Common myeloid progenitor, CD34-positive (primary cell): ENCODE measurements around the gene WNK2.

Experiments
- CTCF ChIA-PET: fragments of 350-600 bp; sonication (Branson Sonifier 250); formaldehyde crosslinking; loops from one replicate; lab custom pipeline; 2021; ENCODE audit warnings: antibody characterized with exemption; lab: Charles Lee
- POLR2A ChIA-PET: fragments of 350-600 bp; sonication (Branson Sonifier 250); formaldehyde crosslinking; loops from one replicate; lab custom pipeline; 2021; ENCODE audit warnings: antibody characterized with exemption; lab: Charles Lee
- DNase-seq, 3 donors: peaks; one replicate each; pipeline versions ENCODE4 v3.0.0 to v3.0.0-alpha.2; 2013
- H3K27ac ChIP-seq, 2 experiments: 1 replicate in 1 of 2; 2 replicates in 1 of 2; pipeline ENCODE4 v1.7.0; 2013; ENCODE audit warnings: inconsistent platforms in 2 of 2, low read length in 2 of 2, mild to moderate bottlenecking in 2 of 2, low read depth in 1 of 2, moderate library complexity in 1 of 2; ENCODE audit not compliant: severe bottlenecking in 2 of 2, insufficient read depth in 1 of 2, poor library complexity in 1 of 2
- H3K27me3 ChIP-seq, 5 experiments: replicated peaks in 2 of 5; 1 replicate in 3 of 5; 2 replicates in 2 of 5; pipeline versions ENCODE4 v1.6.1 to v1.7.0; 2013; ENCODE audit warnings: low read length in 4 of 5, mild to moderate bottlenecking in 2 of 5, moderate library complexity in 2 of 5, inconsistent platforms in 1 of 5; ENCODE audit not compliant: insufficient read depth in 5 of 5, control insufficient read depth in 4 of 5
- H3K36me3 ChIP-seq, 4 experiments: 1 replicate in 2 of 4; 2 replicates in 2 of 4; pipeline versions ENCODE4 v1.6.1 to v1.7.0; 2013; ENCODE audit warnings: low read length in 3 of 4, control low read depth in 1 of 4, mild to moderate bottlenecking in 1 of 4; ENCODE audit not compliant: control insufficient read depth in 4 of 4, insufficient read depth in 4 of 4
- H3K4me1 ChIP-seq, 4 experiments: 1 replicate in 3 of 4; 2 replicates in 1 of 4; pipeline versions ENCODE4 v1.6.1 to v1.7.1; 2013; ENCODE audit warnings: low read length in 3 of 4, mild to moderate bottlenecking in 3 of 4, control low read depth in 1 of 4, inconsistent platforms in 1 of 4, moderate library complexity in 1 of 4; ENCODE audit not compliant: control insufficient read depth in 4 of 4, insufficient read depth in 4 of 4; ENCODE audit errors: control extremely low read depth in 1 of 4
- H3K4me3 ChIP-seq, 7 experiments: 1 replicate in 4 of 7; 2 replicates in 3 of 7; pipeline versions ENCODE4 v1.5.1 to v1.7.0; 2013; ENCODE audit warnings: mild to moderate bottlenecking in 7 of 7, low read length in 6 of 7, moderate library complexity in 6 of 7, inconsistent platforms in 2 of 7, low read depth in 2 of 7, control low read depth in 1 of 7; ENCODE audit not compliant: insufficient read depth in 4 of 7, control insufficient read depth in 1 of 7; ENCODE audit errors: extremely low read depth in 1 of 7
- H3K9me3 ChIP-seq, 5 experiments: 1 replicate in 4 of 5; 2 replicates in 1 of 5; pipeline versions ENCODE4 v1.6.1 to v1.7.1; 2013; ENCODE audit warnings: low read length in 4 of 5, mild to moderate bottlenecking in 2 of 5, inconsistent platforms in 1 of 5, low read depth in 1 of 5, moderate library complexity in 1 of 5; ENCODE audit not compliant: control insufficient read depth in 4 of 5, insufficient read depth in 2 of 5; ENCODE audit errors: control extremely low read depth in 1 of 5
- WGBS: methylation state at CpG from one replicate; pipeline ENCODE4 v1.1.5; 2013; ENCODE audit not compliant: insufficient coverage; 5-methylcytosine and 5-hydroxymethylcytosine counted together

The WNK2 gene

GRCh38 chr9:93308676-93309075, 124.7 kb downstream of the WNK2 start:
- WGBS = 100% methylated on average over 6 of the region's 7 CpGs
- Histone ChIP-seq H3K9me3 (no peaks in the 10 kb centered on the region), H3K27ac (no peak overlapping the region), H3K4me3 (no peak overlapping the region), H3K27me3 (peaks cover 0 to 8% (median 2%) of the 10 kb centered on the region in 5 experiments), H3K4me1 (peaks cover 0 to 6% (median 0%) of the 10 kb centered on the region in 4 experiments), H3K36me3 (no peaks in the 10 kb centered on the region)
- CTCF ChIA-PET = interaction anchor here (0.9 to 2.1 kb wide), 3 partner anchors 8 to 352 kb away, joined by 3 to 6 read pairs (median 5); no protein-coding TSS in a partner anchor
- no peak for DNase-seq
- POLR2A ChIA-PET = no interaction called here

GRCh38 chr9:93309889-93310425, 126.0 kb downstream of the WNK2 start:
- H3K36me3 ChIP-seq = no peaks in the 10 kb centered on the region

GRCh38 chr9:93315118-93315517, 131.2 kb downstream of the WNK2 start:
- no peaks in the 10 kb centered on the region for H3K36me3 ChIP-seq
- peaks cover 0 to 26% (median 8%) of the 10 kb centered on the region in 4 experiments for H3K4me1 ChIP-seq
- 98% methylated on average over 4 of the region's 9 CpGs for WGBS
- H3K27me3 ChIP-seq = peaks cover 0 to 54% (median 19%) of the 10 kb centered on the region in 5 experiments
- no peak overlapping the region for H3K4me3 ChIP-seq
- no peak for DNase-seq
- no peak overlapping the region for H3K27ac ChIP-seq
- POLR2A ChIA-PET = no interaction called here
- CTCF ChIA-PET = interaction anchor here (1.0 to 6.7 kb wide), 3 partner anchors 12 to 156 kb away, joined by 3 to 42 read pairs (median 6); no protein-coding TSS in a partner anchor
- H3K9me3 ChIP-seq = no peaks in the 10 kb centered on the region

More at GRCh38 chr9:93309889-93310425, 126.0 kb downstream of the WNK2 start:
- POLR2A ChIA-PET = no interaction called here
- Histone ChIP-seq H3K27me3 (peaks cover 0 to 13% (median 6%) of the 10 kb centered on the region in 5 experiments), H3K4me1 (peaks cover 0 to 6% (median 0%) of the 10 kb centered on the region in 4 experiments), H3K9me3 (no peaks in the 10 kb centered on the region), H3K27ac (no peak overlapping the region), H3K4me3 (no peak overlapping the region)
- 96% methylated on average over 7 of the region's 7 CpGs for WGBS
- no peak for DNase-seq
- CTCF ChIA-PET = no interaction called here

GRCh38 chr9:93315960-93316359, 132.0 kb downstream of the WNK2 start:
- CTCF ChIA-PET = interaction anchor here (2.3 to 6.7 kb wide), 2 partner anchors 13 to 157 kb away, joined by 6 to 42 read pairs; no protein-coding TSS in a partner anchor
- Histone ChIP-seq H3K4me3 (no peak overlapping the region), H3K36me3 (no peaks in the 10 kb centered on the region), H3K4me1 (peaks cover 0 to 26% (median 8%) of the 10 kb centered on the region in 4 experiments), H3K27me3 (peaks cover 0 to 50% (median 19%) of the 10 kb centered on the region in 5 experiments), H3K27ac (no peak overlapping the region), H3K9me3 (no peaks in the 10 kb centered on the region)
- POLR2A ChIA-PET = interaction anchor here (0.6 kb wide), 1 partner anchor 304 kb away, joined by 6 read pairs; no protein-coding TSS in a partner anchor
- DNase-seq = peak in 1 of 3 donors; percentile 36
- WGBS = 37% methylated on average over 3 of the region's 5 CpGs

- Histone ChIP-seq H3K27me3 (peaks cover 0 to 50% (median 17%) of the 10 kb centered on the region in 5 experiments), H3K9me3 (no peaks in the 10 kb centered on the region), H3K4me3 (no peak overlapping the region), H3K4me1 (peaks cover 0 to 26% (median 8%) of the 10 kb centered on the region in 4 experiments), H3K27ac (no peak overlapping the region), H3K36me3 (no peaks in the 10 kb centered on the region)
- 80% methylated on average over 11 of the region's 12 CpGs for WGBS
- POLR2A ChIA-PET = no interaction called here
- DNase-seq = no peak
- CTCF ChIA-PET = interaction anchor here (1.1 to 6.7 kb wide), 3 partner anchors 9 to 131 kb away, joined by 4 to 42 read pairs (median 5); no protein-coding TSS in a partner anchor
Measured at GRCh38 chr9:93316726-93317494, 133.0 kb downstream of the WNK2 start.

- CTCF ChIA-PET = interaction anchor here (1.1 to 6.7 kb wide), 3 partner anchors 10 to 131 kb away, joined by 4 to 42 read pairs (median 5); no protein-coding TSS in a partner anchor
Measured at GRCh38 chr9:93317495-93318094, 133.7 kb downstream of the WNK2 start.

More at GRCh38 chr9:93317495-93318094, 133.7 kb downstream of the WNK2 start:
- H3K36me3 ChIP-seq = no peaks in the 10 kb centered on the region
- WGBS = 32% methylated on average over 15 of the region's 30 CpGs
- H3K4me1 ChIP-seq = peaks cover 0 to 25% (median 8%) of the 10 kb centered on the region in 4 experiments
- H3K27ac ChIP-seq = no peak overlapping the region
- peak; percentile 51 to 89 (median 85) for DNase-seq
- H3K9me3 ChIP-seq = no peaks in the 10 kb centered on the region
- peaks cover 0 to 50% (median 17%) of the 10 kb centered on the region in 5 experiments for H3K27me3 ChIP-seq
- POLR2A ChIA-PET = interaction anchor here (0.7 kb wide), 1 partner anchor 18 kb away, joined by 3 read pairs; no protein-coding TSS in a partner anchor
- H3K4me3 ChIP-seq = peak overlapping the region in 3 of 7 experiments; percentile 24 to 52 (median 36)
